ENCODE results near the gene CIB4.

DNA sequence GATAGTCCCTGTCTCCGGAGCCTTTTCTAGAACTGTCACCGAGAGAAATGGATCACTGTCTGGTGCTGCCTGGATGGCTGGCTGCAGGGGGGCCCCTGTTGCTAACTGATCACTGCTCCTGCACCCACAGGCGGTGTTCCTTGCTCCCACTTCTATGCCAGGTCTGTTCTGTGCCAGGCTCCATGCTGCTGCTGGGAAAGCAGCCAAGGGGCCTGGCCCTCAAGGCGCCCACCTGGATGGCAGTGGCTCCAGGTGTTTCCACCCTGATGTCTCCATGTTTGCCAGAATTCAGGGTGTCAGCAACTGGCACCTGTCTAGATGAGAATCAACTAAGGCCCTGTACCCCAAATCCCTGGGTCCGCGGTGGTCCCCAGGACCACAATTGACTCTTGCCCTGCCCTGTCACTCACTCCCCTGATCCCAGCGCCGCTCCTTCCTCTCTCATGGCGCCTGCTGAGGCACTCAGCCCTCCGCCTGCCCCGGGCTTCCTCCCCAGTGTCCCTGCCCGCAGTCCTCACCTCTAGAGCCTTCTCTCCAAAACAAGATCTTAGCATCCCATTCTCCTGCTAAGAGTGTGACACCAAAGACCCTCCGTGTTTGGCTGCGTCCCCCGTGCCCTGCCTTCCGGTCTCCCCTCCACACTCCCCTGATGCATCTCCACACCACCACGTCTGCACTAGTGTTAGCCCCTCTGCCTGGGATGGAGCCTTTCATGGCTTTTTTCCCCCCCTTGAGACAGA, 90.7 kb downstream of the CIB4 start:
- TF ChIP-seq, protein P1, sequence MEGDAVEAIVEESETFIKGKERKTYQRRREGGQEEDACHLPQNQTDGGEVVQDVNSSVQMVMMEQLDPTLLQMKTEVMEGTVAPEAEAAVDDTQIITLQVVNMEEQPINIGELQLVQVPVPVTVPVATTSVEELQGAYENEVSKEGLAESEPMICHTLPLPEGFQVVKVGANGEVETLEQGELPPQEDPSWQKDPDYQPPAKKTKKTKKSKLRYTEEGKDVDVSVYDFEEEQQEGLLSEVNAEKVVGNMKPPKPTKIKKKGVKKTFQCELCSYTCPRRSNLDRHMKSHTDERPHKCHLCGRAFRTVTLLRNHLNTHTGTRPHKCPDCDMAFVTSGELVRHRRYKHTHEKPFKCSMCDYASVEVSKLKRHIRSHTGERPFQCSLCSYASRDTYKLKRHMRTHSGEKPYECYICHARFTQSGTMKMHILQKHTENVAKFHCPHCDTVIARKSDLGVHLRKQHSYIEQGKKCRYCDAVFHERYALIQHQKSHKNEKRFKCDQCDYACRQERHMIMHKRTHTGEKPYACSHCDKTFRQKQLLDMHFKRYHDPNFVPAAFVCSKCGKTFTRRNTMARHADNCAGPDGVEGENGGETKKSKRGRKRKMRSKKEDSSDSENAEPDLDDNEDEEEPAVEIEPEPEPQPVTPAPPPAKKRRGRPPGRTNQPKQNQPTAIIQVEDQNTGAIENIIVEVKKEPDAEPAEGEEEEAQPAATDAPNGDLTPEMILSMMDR (IDR thresholded peaks at IDR 0.05), result no peak
- no peak for TF ChIP-seq POLR2A (IDR thresholded peaks at IDR 0.05)
- no peak for TF ChIP-seq POLR2AphosphoS5 (IDR thresholded peaks at IDR 0.05)
- no peak for TF ChIP-seq EP300 (IDR thresholded peaks at IDR 0.05; ENCODE audit: low read depth)

All from transverse colon (tissue), 4 donors.